ENCODE results near the gene PKP1. TPM values are rescaled to one million over a fixed set of nuclear protein-coding genes. Genes with fewer than 3 reads are reported as not detected.
A peak's percentile ranks its signal among the peaks of the same experiment; 100 is the strongest.

The PKP1 gene
- total and polyA plus RNA-seq, 2 experiments from 2014 or later: 0.19 to 0.83 TPM

DNA sequence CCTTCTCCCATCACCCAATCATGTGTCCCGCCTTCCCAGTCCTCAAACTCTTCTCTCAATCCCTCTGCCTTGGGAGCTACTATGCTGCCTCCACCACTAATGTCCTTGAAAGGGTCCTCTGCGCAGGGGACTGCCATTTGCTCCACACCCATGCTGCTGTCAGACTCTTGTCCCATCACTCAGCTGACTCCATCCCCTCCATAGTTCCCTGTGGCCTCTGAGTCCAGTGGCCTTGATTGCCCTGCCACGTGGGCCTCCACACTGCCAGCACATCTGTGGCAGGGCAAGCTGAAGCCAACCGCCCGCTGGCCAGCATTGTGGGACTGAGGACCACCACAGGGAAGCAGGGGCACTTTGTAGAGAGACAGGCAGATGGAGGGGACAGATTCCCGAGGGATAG, 95.5 kb downstream of the PKP1 start:
- Histone ChIP-seq H3F3A (replicated peaks; ENCODE audit: low read depth) (peaks cover 15% of the 10 kb centered on the region; the same call in 1 of the 2 replicates), H3K36me3 (ENCODE audit: insufficient read depth) (no peaks in the 10 kb centered on the region), H3K4me3 (no peak overlapping the region), H3K9me2 (ENCODE audit: insufficient read depth) (0 out of 2 replicates have a peak, but pooled peaks cover 7% of the 10 kb centered on the region), H3K4me2 (no peak overlapping the region), H4K20me1 (replicated peaks; ENCODE audit: insufficient read depth) (no peaks in the 10 kb centered on the region), H3K4me1 (ENCODE audit: insufficient read depth) (peaks cover 36% of the 10 kb centered on the region), H2AFZ (no peak overlapping the region), H3K79me2 (replicated peaks; ENCODE audit: insufficient read depth) (no peaks in the 10 kb centered on the region), H3K27me3 (ENCODE audit: insufficient read depth) (no peaks in the 10 kb centered on the region), H3K27ac (ENCODE audit: low read depth) (no peak overlapping the region)
- peak overlapping the region; percentile 32; the same call in 1 of the 2 replicates for H3K27ac Mint-ChIP-seq
- TF ChIP-seq STAT1 (IDR thresholded peaks at IDR 0.05; ENCODE audit: unreplicated experiment) (no peak), POLR2AphosphoS5 (IDR thresholded peaks at IDR 0.05; ENCODE audit: low read depth) (no peak), EZH2 (IDR thresholded peaks at IDR 0.05; ENCODE audit: low read depth, unreplicated experiment) (no peak), ZNF331 (CRISPR knock-in tag; IDR thresholded peaks at IDR 0.05; ENCODE audit: low read depth) (no peak), EZH2phosphoT487 (IDR thresholded peaks at IDR 0.05; ENCODE audit: unreplicated experiment) (no peak)
- TF ChIP-seq, protein P1, sequence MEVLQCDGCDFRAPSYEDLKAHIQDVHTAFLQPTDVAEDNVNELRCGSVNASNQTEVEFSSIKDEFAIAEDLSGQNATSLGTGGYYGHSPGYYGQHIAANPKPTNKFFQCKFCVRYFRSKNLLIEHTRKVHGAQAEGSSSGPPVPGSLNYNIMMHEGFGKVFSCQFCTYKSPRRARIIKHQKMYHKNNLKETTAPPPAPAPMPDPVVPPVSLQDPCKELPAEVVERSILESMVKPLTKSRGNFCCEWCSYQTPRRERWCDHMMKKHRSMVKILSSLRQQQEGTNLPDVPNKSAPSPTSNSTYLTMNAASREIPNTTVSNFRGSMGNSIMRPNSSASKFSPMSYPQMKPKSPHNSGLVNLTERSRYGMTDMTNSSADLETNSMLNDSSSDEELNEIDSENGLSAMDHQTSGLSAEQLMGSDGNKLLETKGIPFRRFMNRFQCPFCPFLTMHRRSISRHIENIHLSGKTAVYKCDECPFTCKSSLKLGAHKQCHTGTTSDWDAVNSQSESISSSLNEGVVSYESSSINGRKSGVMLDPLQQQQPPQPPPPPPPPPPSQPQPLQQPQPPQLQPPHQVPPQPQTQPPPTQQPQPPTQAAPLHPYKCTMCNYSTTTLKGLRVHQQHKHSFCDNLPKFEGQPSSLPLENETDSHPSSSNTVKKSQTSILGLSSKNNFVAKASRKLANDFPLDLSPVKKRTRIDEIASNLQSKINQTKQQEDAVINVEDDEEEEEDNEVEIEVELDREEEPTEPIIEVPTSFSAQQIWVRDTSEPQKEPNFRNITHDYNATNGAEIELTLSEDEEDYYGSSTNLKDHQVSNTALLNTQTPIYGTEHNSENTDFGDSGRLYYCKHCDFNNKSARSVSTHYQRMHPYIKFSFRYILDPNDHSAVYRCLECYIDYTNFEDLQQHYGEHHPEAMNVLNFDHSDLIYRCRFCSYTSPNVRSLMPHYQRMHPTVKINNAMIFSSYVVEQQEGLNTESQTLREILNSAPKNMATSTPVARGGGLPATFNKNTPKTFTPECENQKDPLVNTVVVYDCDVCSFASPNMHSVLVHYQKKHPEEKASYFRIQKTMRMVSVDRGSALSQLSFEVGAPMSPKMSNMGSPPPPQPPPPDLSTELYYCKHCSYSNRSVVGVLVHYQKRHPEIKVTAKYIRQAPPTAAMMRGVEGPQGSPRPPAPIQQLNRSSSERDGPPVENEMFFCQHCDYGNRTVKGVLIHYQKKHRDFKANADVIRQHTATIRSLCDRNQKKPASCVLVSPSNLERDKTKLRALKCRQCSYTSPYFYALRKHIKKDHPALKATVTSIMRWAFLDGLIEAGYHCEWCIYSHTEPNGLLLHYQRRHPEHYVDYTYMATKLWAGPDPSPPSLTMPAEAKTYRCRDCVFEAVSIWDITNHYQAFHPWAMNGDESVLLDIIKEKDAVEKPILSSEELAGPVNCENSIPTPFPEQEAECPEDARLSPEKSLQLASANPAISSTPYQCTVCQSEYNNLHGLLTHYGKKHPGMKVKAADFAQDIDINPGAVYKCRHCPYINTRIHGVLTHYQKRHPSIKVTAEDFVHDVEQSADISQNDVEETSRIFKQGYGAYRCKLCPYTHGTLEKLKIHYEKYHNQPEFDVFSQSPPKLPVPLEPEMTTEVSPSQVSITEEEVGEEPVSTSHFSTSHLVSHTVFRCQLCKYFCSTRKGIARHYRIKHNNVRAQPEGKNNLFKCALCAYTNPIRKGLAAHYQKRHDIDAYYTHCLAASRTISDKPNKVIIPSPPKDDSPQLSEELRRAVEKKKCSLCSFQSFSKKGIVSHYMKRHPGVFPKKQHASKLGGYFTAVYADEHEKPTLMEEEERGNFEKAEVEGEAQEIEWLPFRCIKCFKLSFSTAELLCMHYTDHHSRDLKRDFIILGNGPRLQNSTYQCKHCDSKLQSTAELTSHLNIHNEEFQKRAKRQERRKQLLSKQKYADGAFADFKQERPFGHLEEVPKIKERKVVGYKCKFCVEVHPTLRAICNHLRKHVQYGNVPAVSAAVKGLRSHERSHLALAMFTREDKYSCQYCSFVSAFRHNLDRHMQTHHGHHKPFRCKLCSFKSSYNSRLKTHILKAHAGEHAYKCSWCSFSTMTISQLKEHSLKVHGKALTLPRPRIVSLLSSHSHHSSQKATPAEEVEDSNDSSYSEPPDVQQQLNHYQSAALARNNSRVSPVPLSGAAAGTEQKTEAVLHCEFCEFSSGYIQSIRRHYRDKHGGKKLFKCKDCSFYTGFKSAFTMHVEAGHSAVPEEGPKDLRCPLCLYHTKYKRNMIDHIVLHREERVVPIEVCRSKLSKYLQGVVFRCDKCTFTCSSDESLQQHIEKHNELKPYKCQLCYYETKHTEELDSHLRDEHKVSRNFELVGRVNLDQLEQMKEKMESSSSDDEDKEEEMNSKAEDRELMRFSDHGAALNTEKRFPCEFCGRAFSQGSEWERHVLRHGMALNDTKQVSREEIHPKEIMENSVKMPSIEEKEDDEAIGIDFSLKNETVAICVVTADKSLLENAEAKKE (CRISPR knock-in tag; IDR thresholded peaks at IDR 0.05): no peak
- TF ChIP-seq, protein P2, sequence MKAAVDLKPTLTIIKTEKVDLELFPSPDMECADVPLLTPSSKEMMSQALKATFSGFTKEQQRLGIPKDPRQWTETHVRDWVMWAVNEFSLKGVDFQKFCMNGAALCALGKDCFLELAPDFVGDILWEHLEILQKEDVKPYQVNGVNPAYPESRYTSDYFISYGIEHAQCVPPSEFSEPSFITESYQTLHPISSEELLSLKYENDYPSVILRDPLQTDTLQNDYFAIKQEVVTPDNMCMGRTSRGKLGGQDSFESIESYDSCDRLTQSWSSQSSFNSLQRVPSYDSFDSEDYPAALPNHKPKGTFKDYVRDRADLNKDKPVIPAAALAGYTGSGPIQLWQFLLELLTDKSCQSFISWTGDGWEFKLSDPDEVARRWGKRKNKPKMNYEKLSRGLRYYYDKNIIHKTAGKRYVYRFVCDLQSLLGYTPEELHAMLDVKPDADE (IDR thresholded peaks at IDR 0.05): no peak
- H3K9me3 Mint-ChIP-seq: no peaks in the 10 kb centered on the region
- H3K4me3 Mint-ChIP-seq: no peak overlapping the region
- peaks cover 19% of the 10 kb centered on the region for H3K27me3 Mint-ChIP-seq (ENCODE audit: insufficient read depth, low read depth, poor library complexity)
- H3K36me3 Mint-ChIP-seq (ENCODE audit: low read depth): peaks cover 3% of the 10 kb centered on the region; the same call in 2 of the 3 replicates
- H3K4me1 Mint-ChIP-seq: peaks cover 51% of the 10 kb centered on the region
- DNase-seq (ENCODE audit: low spot score) (no peak), ATAC-seq (no peak)
